ENCODE results near the gene KIF6. TPM values are rescaled to one million over a fixed set of nuclear protein-coding genes. Genes with fewer than 3 reads are reported as not detected.

KIF6 gene
- total RNA-seq, 1 donor from 2014 or later: 2.9 TPM

DNA sequence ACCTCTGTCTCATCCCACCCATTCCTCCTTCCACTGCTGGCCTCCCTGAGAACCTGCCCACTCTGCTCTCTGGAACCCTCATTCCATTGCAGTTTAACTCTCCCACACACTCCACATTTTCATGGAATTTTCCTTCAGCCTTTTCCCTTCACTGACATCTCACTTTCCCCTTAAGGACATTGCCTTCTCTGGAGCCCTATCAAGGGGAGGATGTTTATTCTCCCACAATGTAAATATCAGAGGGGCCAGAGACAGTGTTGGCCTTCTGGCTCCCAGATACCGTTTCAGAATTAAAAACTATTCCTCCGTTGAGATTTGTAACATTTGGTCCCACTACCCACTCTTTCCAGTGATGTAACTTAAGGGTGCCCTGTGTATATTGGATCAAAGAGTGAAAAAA, 203.2 kb downstream of the KIF6 start:
- H3K4me1 Mint-ChIP-seq (ENCODE audit: low read depth): no peaks in the 10 kb centered on the region
- no peak for DNase-seq (ENCODE audit: low spot score, unreplicated experiment)
- no peaks in the 10 kb centered on the region for H3K36me3 Mint-ChIP-seq (ENCODE audit: insufficient read depth)

GRCh38 chr6:39520916-39521315, 204.3 kb downstream of the KIF6 start:
- Mint-ChIP-seq H3K4me1 (ENCODE audit: low read depth) (no peaks in the 10 kb centered on the region), H3K27me3 (peaks cover under 1% of the 10 kb centered on the region), H3K36me3 (ENCODE audit: insufficient read depth) (no peaks in the 10 kb centered on the region), H3K27ac (no peak overlapping the region), H3K9me3 (ENCODE audit: low read depth) (peaks cover under 1% of the 10 kb centered on the region), H3K4me3 (ENCODE audit: low read depth) (no peak overlapping the region)
- DNase-seq (ENCODE audit: low spot score, unreplicated experiment): no peak
- TF ChIP-seq, protein P1, sequence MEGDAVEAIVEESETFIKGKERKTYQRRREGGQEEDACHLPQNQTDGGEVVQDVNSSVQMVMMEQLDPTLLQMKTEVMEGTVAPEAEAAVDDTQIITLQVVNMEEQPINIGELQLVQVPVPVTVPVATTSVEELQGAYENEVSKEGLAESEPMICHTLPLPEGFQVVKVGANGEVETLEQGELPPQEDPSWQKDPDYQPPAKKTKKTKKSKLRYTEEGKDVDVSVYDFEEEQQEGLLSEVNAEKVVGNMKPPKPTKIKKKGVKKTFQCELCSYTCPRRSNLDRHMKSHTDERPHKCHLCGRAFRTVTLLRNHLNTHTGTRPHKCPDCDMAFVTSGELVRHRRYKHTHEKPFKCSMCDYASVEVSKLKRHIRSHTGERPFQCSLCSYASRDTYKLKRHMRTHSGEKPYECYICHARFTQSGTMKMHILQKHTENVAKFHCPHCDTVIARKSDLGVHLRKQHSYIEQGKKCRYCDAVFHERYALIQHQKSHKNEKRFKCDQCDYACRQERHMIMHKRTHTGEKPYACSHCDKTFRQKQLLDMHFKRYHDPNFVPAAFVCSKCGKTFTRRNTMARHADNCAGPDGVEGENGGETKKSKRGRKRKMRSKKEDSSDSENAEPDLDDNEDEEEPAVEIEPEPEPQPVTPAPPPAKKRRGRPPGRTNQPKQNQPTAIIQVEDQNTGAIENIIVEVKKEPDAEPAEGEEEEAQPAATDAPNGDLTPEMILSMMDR (IDR thresholded peaks at IDR 0.05; ENCODE audit: unreplicated experiment): no peak

More for the DNA sequence above, 203.2 kb downstream of the KIF6 start:
- Mint-ChIP-seq H3K9me3 (ENCODE audit: low read depth) (peaks cover 2% of the 10 kb centered on the region), H3K27ac (no peak overlapping the region), H3K4me3 (ENCODE audit: low read depth) (no peak overlapping the region), H3K27me3 (peaks cover 7% of the 10 kb centered on the region)
- TF ChIP-seq, protein P1 (IDR thresholded peaks at IDR 0.05; ENCODE audit: unreplicated experiment): no peak

GRCh38 chr6:39520411-39520810, 204.8 kb downstream of the KIF6 start:
- DNase-seq (ENCODE audit: low spot score, unreplicated experiment): no peak
- TF ChIP-seq, protein P1 (IDR thresholded peaks at IDR 0.05; ENCODE audit: unreplicated experiment): no peak
- H3K9me3 Mint-ChIP-seq (ENCODE audit: low read depth): no peaks in the 10 kb centered on the region
- no peaks in the 10 kb centered on the region for H3K27me3 Mint-ChIP-seq
- H3K27ac Mint-ChIP-seq: no peak overlapping the region
- no peaks in the 10 kb centered on the region for H3K36me3 Mint-ChIP-seq (ENCODE audit: insufficient read depth)
- no peak overlapping the region for H3K4me3 Mint-ChIP-seq (ENCODE audit: low read depth)
- no peaks in the 10 kb centered on the region for H3K4me1 Mint-ChIP-seq (ENCODE audit: low read depth)

- Mint-ChIP-seq H3K36me3 (ENCODE audit: insufficient read depth) (no peaks in the 10 kb centered on the region), H3K9me3 (ENCODE audit: low read depth) (no peaks in the 10 kb centered on the region), H3K4me3 (ENCODE audit: low read depth) (no peak overlapping the region), H3K27ac (no peak overlapping the region), H3K27me3 (no peaks in the 10 kb centered on the region), H3K4me1 (ENCODE audit: low read depth) (no peaks in the 10 kb centered on the region)
- DNase-seq (ENCODE audit: low spot score, unreplicated experiment): no peak
- TF ChIP-seq, protein P1 (IDR thresholded peaks at IDR 0.05; ENCODE audit: unreplicated experiment): no peak
These were observed 207.0 kb downstream of the KIF6 start for GRCh38 chr6:39518221-39518620.

GRCh38 chr6:39517756-39518155, 207.5 kb downstream of the KIF6 start:
- Mint-ChIP-seq H3K36me3 (ENCODE audit: insufficient read depth) (no peaks in the 10 kb centered on the region), H3K4me3 (ENCODE audit: low read depth) (no peak overlapping the region), H3K9me3 (ENCODE audit: low read depth) (no peaks in the 10 kb centered on the region), H3K27ac (no peak overlapping the region), H3K4me1 (ENCODE audit: low read depth) (no peaks in the 10 kb centered on the region), H3K27me3 (no peaks in the 10 kb centered on the region)
- DNase-seq (ENCODE audit: low spot score, unreplicated experiment): no peak
- TF ChIP-seq, protein P1 (IDR thresholded peaks at IDR 0.05; ENCODE audit: unreplicated experiment): no peak

Measured in progenitor cell of endocrine pancreas (in vitro differentiated cells).